Lower leg skin (tissue), 3 donors: ENCODE results near the gene CALR3.

Experiments used
- CTCF ChIP-seq, 3 donors: fragments of 450-650 bp; IDR thresholded peaks; one replicate each; pipeline ENCODE4 v1.5.1; 2016; ENCODE audit warnings: antibody characterized with exemption in 3 of 3, mild to moderate bottlenecking in 3 of 3, moderate library complexity in 2 of 3
- POLR2A ChIP-seq, 2 donors: fragments of 450-650 bp; IDR thresholded peaks; one replicate each; pipeline ENCODE4 v1.6.1; 2016 to 2017; ENCODE audit warnings: antibody characterized with exemption in 2 of 2, mild to moderate bottlenecking in 1 of 2, moderate library complexity in 1 of 2

- TF ChIP-seq CTCF (IDR thresholded peaks at IDR 0.05) = no peak
- TF ChIP-seq POLR2A (IDR thresholded peaks at IDR 0.05) = no peak
Observed at GRCh38 chr19:16540948-16541347, 45.0 kb upstream of the CALR3 start.
